Measurements from ENCODE around the gene LHX6.

DNA sequence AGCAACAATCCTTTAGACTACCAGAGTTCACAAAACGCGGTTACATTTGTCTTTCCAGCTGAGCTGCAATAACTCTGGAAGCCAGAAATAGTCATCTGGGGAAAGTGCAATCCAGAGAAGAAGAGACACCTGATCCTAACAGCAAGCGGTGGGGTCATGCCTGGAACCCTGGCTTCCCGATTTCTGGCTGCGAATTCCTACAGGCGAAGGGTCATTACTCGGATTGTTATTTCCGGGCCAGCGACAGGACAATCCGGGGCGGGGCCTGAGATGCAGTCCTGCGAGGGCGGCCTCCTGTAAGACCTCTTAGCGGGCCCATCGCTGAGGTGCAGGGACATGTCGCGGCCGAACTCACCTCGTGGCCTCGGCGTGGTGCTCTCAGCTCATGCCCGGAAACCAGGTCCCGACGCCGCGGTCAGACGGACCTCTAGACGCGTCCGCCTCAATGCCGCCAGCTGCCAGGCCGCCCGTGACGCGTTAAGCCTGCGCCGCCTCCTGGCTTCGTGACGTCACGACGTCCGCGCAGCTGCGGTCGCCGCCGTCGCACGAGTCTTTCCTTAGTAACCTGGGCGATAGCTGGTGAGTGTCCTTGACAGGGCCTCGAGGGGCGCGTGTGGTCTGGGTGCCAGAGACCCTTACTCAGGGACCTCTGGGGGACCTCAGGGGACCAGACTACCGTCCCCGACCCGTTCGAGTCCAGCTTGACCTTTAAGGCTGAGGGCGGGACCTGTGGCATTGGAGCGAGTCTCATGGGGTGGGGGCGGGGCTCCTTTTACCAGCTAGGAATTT is 35.8 kb upstream of the LHX6 start, which contains the start of the genes MRRF and RBM18:
- TF ChIP-seq TAF1 (IDR thresholded peaks at IDR 0.05; ENCODE audit: borderline replicate concordance, insufficient read depth, low read length) = peak; percentile 62; the same call in 1 of the 2 replicates
- TF ChIP-seq POLR2AphosphoS5 (IDR thresholded peaks at IDR 0.05; ENCODE audit: low read depth, low read length) = peak; percentile 96

Measured in PFSK-1 (cell line).